H1 (cell line): Measurements from ENCODE around the gene IFI16. TPM values are rescaled to one million over a fixed set of nuclear protein-coding genes. Genes with fewer than 3 reads are reported as not detected.

Experiments used
- ASH2L ChIP-seq: fragments of 200-600, 300-600 bp; sonication (generic); IDR thresholded peaks from one replicate; pipeline ENCODE4 v1.7.1; 2017; ENCODE audit warnings: low read length
- CHD2 ChIP-seq: IDR thresholded peaks from 2 replicates; pipeline ENCODE4 v1.6.1; 2012; ENCODE audit warnings: low read length, improper control_type of control experiment
- CHD7 ChIP-seq: fragments of 300-600 bp; sonication (generic); IDR thresholded peaks from 2 replicates; pipeline ENCODE4 v1.7.1; 2012; ENCODE audit warnings: low read length, moderate library complexity, mild to moderate bottlenecking, inconsistent platforms; ENCODE audit not compliant: insufficient replicate concordance
- FOSL1 ChIP-seq: IDR thresholded peaks from 2 replicates; pipeline ENCODE4 v1.6.1; 2011; ENCODE audit warnings: mild to moderate bottlenecking, low read depth, low read length, moderate library complexity; ENCODE audit not compliant: insufficient read depth
- KDM1A ChIP-seq: fragments of 200-600, 300-600 bp; sonication (generic); IDR thresholded peaks from 2 replicates; pipeline ENCODE4 v1.7.1; 2016; ENCODE audit warnings: mild to moderate bottlenecking, low read length, borderline replicate concordance
- MAFK ChIP-seq: IDR thresholded peaks from 2 replicates; pipeline ENCODE4 v1.6.1; 2012; ENCODE audit warnings: low read depth, mild to moderate bottlenecking, improper control_type of control experiment, low read length
- MAX ChIP-seq: IDR thresholded peaks from 2 replicates; pipeline ENCODE4 v1.6.1; 2012; ENCODE audit warnings: inconsistent platforms
- POLR2A ChIP-seq, 2 experiments: IDR thresholded peaks; 1 replicate in 1 of 2; 2 replicates in 1 of 2; pipeline ENCODE4 v1.6.1; 2011; ENCODE audit warnings: low read depth in 2 of 2, low read length in 2 of 2, mild to moderate bottlenecking in 2 of 2; ENCODE audit errors: control extremely low read depth in 1 of 2
- RAD21 ChIP-seq, 2 experiments: IDR thresholded peaks in 1 of 2; conservative IDR thresholded peaks in 1 of 2; 2 replicates each; pipeline ENCODE4 v1.6.1; 2011; ENCODE audit warnings: low read depth in 2 of 2, low read length in 2 of 2, improper control_type of control experiment in 1 of 2, inconsistent platforms in 1 of 2, mild to moderate bottlenecking in 1 of 2, moderate library complexity in 1 of 2
- SP4 ChIP-seq: IDR thresholded peaks from 2 replicates; pipeline ENCODE4 v1.6.1; 2012; ENCODE audit warnings: low read length, inconsistent platforms
- TAF1 ChIP-seq: IDR thresholded peaks from 2 replicates; pipeline ENCODE4 v1.6.1; 2011; ENCODE audit warnings: mild to moderate bottlenecking, low read depth, low read length
- TAF7 ChIP-seq: optimal IDR thresholded peaks from 2 replicates; pipeline ENCODE3; 2011; ENCODE audit warnings: low read depth, mild to moderate bottlenecking, inconsistent platforms, low read length, moderate library complexity, borderline replicate concordance
- ZNF274 ChIP-seq: IDR thresholded peaks from 2 replicates; pipeline ENCODE4 v1.7.0; 2012; ENCODE audit warnings: low read length, borderline replicate concordance; ENCODE audit errors: extremely low read depth
- polyA plus RNA-seq, 7 experiments: library from polyadenylated mRNA; depleted of rRNA in 3 of 7; stranded (reverse) in 5 of 7; unstranded in 2 of 7; fragments of >200 nt in 5 of 7; fragments of 200-250 nt in 2 of 7; gene quantifications; 1 replicate in 5 of 7; 2 replicates in 1 of 7; 4 replicates in 1 of 7; pipeline versions ENCODE4 v1.2.1 to v1.2.3, GENCODE V29; 2011 to 2013; ENCODE audit warnings: missing spikeins in 2 of 7, mixed read lengths in 2 of 7
- total RNA-seq: library from RNA; stranded (reverse); fragmentation: NEBNext Ultra II Directional; extraction: Animal tissue kit (Norgen Biotek cat#: 25700); gene quantifications from 2 replicates; pipeline ENCODE4 v1.2.1, GENCODE V29; 2021

Gene IFI16
- total and polyA plus RNA-seq, 2 of the 8 experiments (the other 6 are each of a cell fraction or from before 2014, with no cell fraction given): 0.63 to 0.74 TPM

- TF ChIP-seq CHD7 (no peak), TAF7 (no peak), TAF1 (no peak), KDM1A (no peak), ASH2L (no peak), RAD21 (IDR thresholded peaks at IDR 0.05 in 1 of 2, conservative IDR thresholded peaks at IDR 0.05 in 1 of 2; ENCODE audit: low read depth in 2 of 2, low read length in 2 of 2) (no peak), MAFK (no peak), FOSL1 (no peak), CHD2 (no peak), SP4 (no peak), MAX (no peak), POLR2A (IDR thresholded peaks at IDR 0.05; ENCODE audit: control extremely low read depth in 1 of 2, low read depth in 2 of 2, low read length in 2 of 2) (no peak), ZNF274 (no peak)
Observed at GRCh38 chr1:159088050-159088449, 78.3 kb downstream of the IFI16 start (continued).
